Measurements from ENCODE around the gene DCAF5. TPM values are rescaled to one million over a fixed set of nuclear protein-coding genes. Genes with fewer than 3 reads are reported as not detected.
"Not testable (repeated sequence)": the region's sequence is repeated elsewhere in the genome, so short reads cannot be mapped to it uniquely, and the experiment has no call there.

The DCAF5 gene
- polyA plus RNA-seq, 5 donors = 54.7 to 68.0 (median 59.2) TPM

- no peak for DNase-seq
Measured at GRCh38 chr14:69076341-69076740, 76.6 kb downstream of the DCAF5 start.

DNA sequence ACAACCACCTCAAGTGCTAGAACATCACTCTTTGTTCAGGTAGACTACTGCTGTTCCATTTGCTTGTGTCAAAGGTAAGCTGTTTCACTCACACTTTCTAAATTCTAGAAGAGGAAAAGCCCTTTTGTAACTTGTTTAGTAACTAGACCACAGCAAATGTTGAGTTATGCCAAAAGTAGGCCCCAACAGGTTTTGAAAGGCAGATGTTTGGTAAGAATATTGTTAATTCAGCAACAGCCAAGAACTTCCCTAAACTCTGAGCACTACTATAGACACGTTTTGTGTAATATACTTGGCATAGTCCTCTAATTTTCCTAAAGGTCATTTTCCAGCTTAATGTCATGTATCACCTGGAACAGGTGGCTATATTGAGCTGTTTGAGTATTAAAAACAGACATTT is 79.0 kb downstream of the DCAF5 start:
- no peak for DNase-seq

DNA sequence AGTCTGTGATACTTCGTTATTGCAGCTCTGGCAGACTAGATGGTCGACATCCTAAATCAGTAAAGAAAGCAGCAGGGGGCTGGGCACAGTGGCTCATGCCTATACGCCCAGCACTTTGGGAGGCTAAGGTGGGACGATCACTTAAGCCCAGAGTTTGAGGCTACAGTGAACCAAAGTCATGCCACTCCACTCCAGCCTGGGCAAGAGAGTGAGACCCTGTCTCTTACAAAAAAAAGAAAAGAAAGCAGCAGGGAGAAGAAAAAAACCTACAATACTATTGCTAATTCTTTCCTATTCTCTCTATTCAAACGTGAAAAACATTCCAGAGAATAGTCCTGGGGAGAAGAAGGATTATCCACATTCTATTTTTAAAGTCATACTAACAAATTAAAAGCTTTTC is 79.5 kb downstream of the DCAF5 start:
- no peak for DNase-seq

DNA sequence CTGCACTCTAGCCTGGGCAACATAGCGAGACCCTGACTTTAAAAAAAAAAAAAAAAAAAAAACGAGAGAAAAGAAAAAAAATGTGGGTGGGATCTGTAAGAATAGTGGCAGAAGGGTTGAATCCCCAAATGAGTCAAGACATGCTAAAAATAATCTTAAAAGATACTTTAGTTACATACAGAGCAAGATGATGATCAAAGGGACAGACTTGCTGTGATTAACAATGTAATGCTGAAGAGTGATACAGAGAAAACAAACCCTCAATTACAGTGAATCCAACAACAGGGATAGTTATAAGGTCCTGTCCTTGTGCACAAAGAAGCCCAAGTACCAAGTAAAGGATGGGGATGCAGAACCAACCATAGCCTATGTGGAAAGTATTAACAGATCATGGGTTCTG is 80.3 kb downstream of the DCAF5 start:
- no peak for DNase-seq

GRCh38 chr14:69068744-69069421 is 84.0 kb downstream of the DCAF5 start:
- DNase-seq = peak in 1 of 2 donors; percentile 24

GRCh38 chr14:69066396-69067171 is 86.3 kb downstream of the DCAF5 start:
- no peak for DNase-seq

GRCh38 chr14:69065934-69066333 is 87.0 kb downstream of the DCAF5 start:
- not testable (repeated sequence) for DNase-seq

- DNase-seq = no peak
Measured at GRCh38 chr14:69064596-69064995, 88.3 kb downstream of the DCAF5 start.

GRCh38 chr14:69059658-69060623 is 93.0 kb downstream of the DCAF5 start:
- DNase-seq = no peak

GRCh38 chr14:69055999-69056788 is 96.7 kb downstream of the DCAF5 start:
- DNase-seq = no peak

GRCh38 chr14:69055125-69055524 is 97.8 kb downstream of the DCAF5 start:
- no peak for DNase-seq

DNA sequence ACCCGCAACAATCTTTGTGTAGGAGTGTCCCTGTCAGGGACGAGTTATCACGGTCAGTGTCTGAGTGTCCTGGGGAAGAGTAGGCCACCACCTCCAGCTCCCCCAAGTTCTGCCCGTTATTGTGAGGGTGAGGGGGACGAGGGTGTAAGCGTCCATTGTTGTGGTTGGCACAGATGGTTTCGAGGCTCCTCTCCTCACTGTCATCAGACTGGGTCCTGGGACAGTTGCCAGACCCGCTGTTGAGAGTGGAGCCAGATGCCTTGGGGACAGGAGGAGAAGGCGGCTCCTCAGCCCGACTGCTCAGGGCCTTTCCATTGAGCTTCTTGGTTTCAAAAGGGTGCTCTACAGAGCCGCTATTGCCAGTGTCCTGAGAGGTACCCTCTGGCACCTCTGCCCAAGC is 98.9 kb downstream of the DCAF5 start:
- no peak for DNase-seq

DNA sequence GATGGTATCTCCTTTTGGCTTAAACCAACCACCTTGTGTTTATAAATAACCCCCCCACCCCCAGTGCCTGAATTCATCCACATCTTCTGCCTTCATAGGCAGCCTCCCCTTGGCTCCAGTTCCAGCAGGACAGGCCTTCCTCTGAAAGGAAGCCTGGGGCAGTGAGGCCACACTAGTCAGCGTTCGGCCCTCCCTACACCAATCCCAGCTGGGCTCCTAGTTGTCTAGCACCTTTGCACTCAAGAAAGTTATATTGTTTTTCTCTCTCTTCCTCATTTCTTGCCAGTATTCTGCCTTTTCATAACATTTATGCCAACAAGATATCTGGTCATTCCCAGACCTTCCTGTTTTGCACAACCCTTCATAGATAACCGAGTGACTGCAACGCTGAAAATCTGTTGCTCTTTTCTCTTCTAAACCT is 100.7 kb downstream of the DCAF5 start:
- no peak for DNase-seq

DNA sequence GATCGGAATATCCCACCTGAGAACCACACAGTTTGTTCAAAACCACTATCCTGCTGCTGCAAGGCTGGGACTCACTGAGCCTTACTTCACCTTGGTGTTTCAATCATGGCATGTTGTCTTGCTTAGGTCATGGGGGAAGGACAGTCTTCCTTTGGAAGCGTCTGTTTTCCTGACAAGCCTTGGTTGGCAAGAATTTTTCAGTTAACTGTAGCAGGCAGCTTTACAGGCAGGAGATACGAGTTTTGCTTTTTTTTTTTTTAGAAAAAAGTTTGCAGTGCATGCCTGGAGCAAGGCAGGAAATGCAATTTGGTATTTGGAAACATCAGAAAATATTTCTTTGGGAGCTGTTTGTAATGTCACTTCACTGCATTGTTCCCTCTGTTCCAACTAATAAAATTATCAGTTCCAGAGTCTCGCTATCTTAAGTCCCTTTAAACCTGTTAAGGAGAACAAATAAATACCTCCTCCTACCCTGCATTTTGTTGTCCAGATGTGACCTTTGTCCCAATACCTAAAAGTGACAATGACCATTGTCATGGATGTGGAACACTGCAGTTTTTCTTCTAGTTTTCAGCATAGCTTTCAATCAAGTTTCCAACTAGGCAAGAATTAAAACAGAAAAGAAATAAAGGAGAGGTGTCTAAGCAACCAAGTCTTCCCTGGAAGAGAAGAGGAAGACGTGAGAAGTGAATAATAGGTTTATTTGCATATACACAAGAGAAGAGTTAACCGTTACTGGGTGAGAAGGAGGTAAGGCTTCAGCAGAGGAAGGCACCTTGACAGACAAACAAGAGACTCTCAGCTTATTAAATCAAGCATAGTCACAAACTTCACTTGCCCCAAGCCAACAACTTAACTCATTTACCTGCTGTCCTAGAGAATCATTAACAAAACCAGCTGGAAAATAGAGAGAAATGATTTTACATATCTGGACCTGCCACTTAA is 102.4 kb downstream of the DCAF5 start:
- DNase-seq = no peak

GRCh38 chr14:69049675-69050074 is 103.2 kb downstream of the DCAF5 start:
- DNase-seq = peak; percentile 67 to 79

- DNase-seq = no peak
Measured at GRCh38 chr14:69048456-69048855, 104.5 kb downstream of the DCAF5 start.

DNA sequence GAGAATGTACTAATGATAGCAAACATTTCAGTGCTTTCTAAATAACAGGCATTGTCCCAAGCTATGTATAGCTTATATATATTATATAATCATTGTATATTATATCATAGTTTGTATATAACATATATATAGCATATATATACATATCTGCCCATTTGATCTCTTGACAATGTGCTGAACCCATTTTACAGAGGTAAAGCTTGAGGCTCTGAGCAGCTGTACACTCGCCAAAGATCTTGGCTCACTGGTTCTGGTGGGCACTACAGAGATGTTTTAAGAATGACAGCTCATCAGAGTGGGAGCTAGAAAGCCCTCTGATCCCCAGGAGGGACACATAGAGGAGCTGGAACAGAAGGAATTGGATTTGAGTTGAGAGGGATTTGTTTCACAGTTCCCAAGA is 105.7 kb downstream of the DCAF5 start:
- DNase-seq = no peak

DNA sequence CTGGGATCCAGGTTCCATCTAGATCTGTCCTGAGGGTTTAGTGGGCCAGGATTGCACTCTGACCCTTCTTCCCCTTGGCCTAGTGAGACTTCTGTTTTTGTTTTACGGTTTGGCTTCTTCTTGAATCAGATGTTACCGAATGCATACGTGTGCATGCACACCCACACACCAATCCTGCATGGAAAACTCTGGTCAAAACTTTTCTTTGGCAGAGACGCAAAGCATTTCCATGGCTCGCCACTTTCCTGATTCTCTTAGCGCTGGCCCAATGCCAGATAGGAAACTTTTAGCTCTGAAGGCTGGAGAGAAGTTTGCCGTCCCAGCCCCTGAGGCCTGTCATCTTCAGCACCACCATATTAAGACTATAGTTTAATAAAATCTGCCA is 106.5 kb downstream of the DCAF5 start:
- peak in 1 of 2 donors; percentile 55 for DNase-seq

DNA sequence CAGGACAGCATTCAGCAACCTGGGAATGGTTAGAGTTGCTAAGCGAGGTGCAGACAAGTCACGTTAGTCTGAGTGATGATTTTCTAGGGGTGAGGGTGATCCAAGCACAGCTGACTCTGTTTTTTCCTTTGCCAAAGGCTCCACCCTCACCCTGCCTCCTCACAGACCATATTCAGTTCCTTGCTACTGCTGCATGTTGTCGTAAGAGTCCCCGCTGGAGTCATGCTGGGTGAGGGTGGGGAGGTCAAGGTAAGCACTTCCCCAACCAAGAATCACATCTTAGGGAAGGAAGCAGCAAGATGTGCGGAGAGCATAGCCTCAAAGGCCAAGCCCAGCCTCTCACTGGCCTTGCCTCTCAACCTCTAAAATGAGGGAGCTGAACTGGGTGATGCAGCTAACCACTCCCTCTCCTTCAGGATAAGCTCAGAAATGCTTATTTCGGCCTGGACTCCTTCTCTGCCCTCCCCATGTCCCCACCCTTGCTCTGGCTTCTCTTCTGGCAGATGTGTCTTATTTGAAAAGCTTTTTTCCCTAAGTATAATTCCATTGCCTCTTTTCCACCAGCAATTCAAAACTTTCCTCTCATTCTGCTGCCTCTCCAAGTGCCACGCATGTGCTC is 107.0 kb downstream of the DCAF5 start:
- no peak for DNase-seq
